Measurements from ENCODE around the gene SCN4A.

Gene SCN4A

DNA sequence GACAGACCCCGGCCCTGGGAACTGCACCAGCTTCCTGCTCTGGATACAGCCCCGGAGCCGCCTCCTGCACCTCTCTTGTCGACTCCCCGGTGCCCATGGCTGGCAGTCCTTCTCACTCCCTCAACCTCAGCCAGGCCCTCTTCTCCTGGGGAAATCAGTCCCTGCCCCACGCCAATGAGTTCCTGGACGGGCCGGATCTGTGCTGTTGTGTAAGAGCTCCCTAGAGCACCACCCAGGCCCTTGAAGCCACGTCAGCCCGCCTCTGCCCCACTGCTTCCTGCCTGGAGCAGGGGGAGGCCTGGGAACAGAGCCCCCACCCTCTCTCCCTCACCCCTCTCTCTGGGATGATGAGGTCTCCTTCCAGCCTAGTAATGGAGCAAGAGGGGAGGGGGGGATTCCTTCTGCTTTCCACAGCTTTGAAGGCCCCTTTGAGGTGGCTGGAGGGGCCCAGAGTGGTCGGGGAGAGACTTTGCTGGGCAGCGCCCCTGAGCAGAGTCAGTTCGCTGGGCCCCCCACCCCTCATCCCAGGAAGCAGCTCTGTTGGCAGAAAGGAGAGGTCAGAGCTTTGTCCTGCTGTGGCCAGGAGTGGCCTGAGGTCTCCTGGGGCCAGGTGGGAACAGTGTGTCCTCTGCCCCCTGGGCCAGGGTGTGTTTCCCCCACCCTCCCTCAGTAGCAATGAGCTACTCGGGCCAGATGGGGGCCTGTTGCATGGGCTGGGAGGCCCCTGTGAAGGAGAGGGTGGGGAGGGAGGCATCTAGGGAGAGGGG, 29.2 kb upstream of the SCN4A start:
- no peak for DNase-seq

DNA sequence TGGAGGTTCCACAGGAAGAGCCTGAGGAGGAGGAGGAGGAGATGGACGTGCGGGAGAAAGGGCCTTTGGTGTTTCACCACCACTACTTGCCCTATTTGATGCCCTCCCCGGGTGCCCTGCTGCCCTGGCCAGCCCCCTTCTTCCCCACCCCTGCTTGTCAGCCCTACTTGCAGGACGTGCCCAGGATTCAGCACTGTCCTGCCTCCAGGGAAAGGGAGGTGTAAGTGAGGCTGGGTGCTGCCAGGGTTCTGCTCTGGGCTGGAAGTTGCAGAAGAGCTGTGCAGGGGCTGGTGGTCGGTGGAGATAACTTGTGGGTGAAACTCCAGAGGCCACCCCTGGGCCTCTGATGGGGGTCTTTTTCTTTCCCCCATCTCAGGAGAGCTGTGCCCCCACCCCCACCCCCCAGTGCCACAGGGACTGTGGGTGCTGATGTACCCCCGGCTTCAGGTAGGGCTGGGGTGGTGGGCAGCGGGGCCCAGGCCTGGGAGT, 28.4 kb upstream of the SCN4A start:
- no peak for DNase-seq

DNA sequence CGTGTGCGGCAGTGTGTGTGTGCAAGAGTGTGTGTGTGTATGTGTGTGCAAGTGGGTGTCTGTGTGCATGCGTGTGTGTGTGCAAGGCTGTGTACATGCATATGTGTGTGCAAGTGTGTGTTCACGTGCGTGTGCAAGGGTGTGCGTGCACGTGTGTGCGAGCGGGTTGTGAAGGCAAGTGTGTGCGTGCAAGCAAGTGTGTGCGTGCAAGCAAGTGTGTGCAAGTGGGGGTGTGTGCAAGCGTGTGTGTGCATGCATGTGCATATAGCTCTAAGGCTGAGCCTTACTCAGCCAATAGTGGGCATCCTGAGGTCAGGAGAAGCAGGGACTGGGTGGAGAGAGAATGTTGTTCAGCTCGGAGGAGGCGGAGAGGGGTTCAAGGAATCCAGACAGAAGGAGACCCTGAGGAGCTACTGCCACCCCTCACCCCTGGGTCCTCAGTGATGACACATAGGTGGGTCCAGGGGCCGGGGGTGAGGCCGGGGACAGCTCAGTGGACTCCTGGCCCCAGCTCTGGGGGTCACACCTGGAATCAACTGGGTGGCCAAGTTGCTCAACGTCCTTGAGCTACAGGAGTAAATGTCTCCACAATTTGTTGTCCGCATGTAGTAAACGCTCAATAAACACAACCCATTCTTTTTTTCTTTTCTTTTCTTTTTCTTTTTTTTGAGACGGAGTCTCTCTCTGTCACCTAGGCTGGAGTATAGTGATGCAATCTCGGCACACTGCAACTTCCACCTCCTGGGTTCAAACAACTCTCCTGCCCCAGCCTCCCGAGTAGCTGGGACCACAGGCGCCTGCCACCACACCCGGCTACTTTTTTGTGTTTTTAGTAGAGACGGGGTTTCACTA, 27.2 kb upstream of the SCN4A start:
- no peak for DNase-seq

DNA sequence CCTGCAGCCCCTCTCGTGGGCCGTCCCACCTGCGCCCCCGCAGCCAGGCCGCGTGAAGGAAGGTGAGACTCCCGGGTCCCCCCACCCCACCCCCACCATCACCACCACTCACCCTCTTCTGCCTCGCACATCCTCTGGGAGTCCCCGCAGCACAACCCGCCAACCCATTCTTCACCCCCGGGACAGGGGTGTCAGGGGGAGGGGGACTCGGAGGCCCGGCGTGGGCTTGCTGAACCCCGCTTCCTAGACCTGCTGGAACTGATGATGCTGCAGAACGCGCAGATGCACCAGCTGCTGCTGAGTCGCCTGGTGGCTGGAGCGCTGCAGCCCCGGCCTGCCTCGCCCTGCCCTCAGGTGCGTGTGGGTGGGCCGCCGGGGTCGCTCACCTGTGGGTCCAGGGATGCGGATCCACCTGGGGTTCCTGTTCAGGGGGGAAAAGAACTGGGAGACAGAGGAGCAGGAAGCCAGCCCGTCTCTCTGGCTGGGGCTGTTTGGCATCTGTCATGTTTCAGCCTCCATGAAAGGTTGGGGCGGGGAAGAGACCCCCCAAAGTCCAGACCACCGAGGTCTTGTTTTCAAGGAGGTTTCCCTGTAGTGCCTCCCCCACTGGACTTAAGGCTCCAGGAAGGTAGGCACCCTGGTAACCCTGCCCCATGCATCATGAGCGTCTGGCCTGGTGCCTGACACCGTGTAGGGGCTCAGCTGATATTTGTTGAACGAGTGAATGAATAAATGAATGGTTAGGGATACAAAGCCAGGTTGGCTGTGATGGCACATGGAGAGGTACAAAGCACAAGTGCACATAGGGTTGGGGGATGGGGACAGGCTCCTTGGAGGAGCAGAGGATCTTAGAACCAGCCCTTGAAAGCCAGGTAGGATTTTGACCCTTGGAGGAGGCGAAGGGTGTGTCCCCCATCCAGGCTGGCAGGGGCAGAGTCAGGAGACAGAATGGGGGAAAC, 26.3 kb upstream of the SCN4A start:
- DNase-seq = no peak

DNA sequence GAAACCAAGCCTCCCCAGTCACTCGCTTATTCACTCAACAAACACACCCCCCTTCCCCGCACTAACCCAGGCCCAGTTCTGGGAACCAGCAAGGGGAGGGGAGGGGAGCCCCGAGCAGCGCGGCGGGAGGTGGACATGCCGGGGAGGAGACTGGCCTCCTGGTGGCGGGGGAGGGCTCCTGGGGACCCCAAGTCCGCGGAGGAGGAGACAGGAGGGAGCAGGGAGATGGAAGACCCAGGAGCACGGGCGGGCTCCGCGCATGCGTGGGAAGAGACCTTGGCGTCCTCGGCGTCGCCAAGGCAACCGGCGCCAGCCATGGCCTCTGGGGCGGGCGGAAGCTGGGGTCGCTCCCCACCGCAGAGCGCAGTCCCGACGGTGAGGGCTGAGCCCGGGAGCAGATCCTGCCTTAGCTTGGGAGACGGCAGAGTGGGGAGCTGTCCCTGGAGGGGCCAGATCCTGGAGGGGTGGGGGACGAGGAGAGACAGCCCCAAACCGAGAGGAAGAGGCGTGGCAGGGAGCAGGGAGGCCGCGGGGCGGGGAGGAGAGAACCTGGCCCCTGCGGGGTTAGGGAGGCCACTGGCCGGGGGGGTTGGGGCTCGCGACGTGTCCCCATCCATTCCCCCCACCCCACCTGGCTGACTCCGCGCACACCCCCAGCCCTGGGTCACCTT, 25.5 kb upstream of the SCN4A start, which contains the start of gene PRR29:
Gene PRR29 (plus strand): TSS at position 302 of the 671 bp plus-strand sequence. CDS start 14 bp downstream, at position 316.
- DNase-seq = peak; percentile 74

DNA sequence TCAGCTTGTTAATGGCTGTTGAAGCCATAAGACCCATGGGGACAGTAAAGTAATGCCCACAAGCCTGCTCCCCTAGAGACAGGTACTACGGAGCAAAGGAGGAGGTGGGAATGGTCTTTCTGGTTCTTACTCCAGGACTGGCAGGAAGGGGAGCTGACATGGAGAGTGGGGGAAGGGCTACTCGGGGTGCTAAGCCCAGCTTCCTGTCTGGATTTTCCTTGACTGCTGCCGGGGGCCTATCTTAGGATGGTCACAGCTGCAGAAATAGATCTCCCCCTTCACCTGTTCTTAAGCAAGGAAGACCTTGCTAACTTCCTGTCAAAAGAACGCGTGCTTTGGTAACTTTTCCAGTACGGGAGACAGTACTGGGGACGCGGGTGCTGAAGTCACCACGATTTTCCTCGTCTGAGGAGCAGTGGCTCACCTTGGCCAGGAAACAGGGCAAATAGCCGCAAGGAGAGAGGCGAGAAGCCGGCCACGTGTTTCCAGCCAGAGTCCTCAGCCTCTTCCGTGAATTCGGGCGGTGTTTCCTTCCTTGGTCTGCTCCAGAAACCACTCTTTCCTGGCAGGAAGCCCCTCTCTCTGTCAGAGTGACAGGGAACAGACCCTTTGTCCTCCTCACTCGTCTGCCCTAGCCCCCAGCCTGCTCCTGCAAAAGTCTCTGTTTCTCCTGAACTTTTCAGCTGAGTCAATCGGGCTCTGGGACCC, 24.8 kb upstream of the SCN4A start:
- no peak for DNase-seq

DNA sequence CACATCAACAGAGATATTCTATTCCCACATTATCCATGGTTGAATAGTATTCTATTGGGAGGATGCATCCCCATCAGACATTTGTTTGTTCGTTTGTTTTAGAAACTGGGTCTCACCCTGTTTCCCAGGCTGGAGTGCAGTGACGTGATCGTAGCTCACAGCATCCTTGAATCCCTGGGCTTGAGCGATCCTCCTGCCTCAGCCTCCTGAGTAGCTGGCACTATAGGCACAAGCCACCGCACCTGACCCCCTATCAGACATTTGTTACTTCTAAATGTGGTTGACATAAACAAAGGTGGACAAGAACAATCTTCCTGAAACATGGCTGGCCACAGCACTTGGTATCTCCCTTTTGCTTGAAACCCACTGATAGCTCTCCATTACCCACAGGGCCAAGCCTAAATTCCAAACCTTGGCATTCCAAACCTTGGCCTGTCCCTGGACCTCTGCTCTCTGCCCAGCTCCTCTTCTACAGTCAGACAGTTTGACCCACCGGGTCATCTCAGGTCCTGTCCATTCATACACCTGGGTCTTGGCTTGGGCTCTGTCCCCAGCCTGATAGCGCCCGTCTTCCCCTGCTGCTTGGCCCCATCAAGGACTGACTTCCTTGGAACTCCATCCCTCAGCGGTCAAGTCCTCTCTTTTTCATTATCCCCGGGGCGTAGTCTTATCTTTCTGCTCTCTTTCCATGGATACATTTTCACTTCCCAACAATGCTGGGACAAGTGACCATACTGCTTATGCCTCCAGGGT, 23.9 kb upstream of the SCN4A start:
- DNase-seq = no peak

DNA sequence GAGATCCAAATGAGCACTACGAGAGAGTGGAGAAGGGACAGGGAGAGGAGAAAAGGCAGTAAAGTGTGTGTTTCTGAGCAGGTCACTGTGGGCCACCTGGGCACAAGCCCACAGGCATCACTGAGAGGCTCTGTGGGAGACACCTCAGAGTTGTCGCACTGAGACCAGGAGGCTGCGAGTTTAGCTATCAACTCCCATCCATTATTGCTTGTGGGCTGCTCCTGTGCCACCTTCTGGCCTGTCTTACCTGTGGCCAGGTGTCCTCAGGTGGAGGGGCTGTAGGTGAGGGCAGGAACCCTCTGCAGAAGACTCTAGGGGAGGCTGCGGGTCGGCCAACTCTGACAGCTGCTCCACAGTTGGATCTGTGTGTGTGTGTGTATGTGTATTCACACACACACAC, 22.9 kb upstream of the SCN4A start:
- no peak for DNase-seq

DNA sequence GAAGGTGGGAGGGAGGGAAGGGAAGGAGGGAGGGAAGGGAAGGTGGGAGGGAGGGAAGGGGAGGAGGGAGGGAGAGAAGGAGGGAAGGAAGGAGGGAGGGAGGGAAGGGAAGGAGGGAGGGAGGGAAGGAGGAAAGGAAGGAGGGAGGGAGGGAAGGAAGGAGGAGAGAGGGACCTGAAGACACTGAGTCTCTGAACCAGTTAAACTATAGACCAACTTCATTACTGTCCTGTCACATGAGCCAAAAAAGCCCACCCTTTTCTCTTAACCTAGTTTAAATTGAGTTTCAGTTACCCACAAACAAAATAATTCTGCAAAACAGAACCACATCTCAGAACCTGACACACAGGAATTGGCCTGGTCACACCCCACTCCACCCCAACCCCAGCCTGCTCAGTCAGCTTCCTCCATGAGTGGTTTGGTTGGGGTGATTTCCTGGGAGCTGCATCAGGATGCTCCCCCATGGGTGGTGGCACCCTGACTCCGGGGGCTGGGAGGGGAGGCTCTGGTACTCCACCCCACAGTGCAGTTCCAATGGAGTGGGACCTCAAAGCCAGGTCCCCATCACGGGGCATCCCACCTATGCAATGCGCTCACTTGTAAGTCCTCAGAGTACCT, 20.8 kb upstream of the SCN4A start:
- DNase-seq = no peak

DNA sequence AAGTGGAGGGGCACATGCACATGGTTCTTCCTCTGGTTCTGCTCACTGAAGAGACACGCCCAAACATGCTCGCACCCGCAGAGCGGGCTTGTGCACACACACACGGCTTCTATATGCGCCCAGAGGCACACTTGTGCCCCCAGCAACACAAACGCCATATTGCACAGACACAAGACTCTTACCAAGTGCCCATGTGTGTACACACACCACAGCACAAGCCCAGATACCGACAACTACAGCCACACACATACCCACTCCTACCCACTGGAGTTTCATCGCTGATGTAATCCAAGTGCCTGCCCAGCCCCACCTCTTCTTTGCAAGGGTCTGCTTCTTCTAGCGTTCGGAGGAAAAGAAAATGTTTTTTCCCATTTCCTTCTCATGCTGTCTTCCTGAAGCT, 18.9 kb upstream of the SCN4A start:
- DNase-seq = no peak

DNA sequence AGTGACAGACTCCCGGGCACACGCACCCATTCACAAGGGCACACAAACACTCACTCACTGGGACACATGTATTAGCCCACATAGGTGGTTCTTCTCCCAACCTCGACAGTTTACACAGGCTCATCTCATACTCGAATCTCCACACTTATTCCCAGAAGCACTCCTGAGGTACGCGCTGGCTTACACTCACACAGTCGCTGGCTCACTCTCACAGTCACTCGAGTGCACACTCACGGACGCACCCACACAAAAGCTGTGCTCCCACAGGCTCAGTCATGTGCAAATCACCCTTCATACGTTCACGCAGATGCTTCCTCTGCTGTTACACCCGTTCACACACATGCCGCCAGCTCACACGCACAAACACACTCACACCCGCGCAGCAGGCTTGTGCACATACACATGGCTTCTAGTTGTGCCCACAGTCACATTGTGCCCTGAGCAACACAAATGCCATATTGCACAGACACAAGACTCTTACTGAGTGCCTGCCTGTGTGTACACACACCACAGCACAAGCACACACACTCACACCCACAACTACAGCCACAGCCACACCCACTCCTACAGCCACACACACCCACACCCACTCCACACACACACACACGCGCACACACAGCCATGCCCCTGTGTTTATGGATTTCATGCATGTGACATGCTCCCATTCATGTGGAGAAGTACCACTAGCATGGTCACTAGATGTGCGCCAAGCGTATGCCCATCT, 17.1 kb upstream of the SCN4A start:
- no peak for DNase-seq

DNA sequence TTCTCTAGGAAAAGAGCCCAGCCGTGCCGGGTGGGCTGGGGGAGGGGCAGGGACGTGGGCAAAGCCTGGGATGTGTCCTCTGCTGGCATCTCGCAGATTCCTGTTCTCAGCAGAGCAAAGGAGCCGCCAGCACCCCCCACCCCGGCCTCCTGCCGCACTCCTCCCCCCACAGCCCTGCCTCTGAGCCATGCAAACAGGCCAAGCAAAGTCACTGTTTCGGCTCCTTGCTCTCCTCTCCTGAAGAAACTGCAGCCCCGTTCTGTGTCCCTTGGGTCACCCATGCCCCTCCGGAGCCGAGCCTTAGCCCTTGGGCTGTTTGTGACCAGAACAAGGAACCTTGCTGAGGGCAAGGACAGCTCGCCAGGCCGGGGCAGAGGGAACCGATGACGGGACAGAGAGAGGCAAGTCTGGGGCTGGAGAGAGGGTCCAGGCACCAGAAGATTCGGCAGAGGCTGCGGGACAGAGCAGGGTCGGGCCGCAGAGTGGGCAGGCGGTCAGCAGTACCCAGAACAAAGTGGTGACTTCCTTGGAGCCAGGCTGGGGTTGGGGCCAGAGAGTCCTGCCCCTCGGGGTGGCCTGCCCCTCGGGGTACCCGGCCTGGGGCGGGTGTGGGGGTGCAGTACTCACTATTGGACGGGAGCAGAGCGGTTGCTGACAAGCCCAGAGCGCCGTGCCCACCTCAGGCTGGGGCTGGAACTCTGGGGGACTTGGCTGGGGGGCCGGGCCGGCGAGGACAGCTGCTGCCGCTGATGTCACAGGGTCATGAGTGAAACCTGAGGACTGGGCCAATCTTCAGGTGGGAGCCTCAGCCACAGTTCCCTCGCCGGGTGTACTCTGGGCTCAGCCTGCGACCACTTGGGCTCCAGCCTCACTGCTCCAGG, 16.3 kb upstream of the SCN4A start:
- no peak for DNase-seq

DNA sequence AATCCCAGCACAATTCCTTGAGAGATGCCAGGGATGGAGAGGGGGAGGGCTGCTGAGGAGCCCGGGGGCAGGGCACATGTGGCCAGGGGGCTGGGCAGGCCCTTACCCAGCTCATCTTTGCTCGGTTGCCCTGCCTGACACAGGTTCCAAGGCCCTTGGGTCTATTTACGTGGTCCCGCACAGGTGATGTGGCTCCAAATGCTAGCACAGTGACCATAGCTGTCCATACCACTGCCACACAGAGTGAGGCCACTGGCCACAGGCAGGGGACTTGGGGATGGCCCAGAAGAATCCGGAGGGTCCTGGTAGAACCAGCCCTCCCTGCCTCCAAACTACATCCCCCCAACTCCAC, 15.4 kb upstream of the SCN4A start:
- DNase-seq = no peak

DNA sequence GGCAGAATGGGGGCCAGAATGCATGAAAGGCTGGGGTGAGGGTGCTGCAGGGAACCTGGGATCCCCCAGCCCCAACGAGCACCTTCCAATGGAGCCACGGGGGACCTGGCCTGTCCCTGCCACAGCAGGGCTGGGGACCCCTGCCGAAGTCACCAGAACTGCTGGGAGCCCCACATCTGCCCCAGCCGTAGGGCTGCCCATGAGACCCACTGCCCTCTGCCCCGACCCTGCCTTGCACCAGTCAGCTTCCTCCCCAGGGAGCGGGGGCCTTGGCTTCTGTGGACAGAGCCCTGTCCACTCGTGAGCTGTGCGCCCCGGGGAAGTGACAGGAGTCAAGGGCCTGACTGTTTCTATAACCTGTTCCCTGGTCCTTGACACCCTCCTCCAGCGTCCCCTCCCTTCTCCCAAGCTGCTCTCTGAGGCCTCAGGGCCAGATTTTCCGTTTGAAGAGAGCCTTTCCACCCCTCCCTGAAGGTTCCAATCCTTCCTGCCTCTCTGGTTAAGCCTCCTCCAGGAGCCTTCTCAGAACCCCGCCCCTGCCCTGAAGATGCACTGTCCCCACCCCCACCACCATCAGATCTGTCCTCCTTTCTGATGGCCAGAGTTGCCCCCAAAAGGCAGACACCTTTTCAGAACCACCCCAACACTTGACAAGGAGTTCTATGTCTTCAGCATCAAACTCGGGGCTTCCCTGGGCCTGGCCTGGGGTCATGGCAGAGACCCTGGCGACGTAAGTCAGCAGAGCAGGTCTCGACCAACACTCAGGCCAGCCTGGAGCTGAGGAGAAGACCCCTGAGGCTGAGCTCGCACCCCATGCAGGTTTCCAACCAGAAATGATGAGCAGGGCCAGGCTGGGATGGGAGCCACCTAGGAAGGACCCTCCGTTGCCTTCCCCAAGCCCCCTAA, 14.8 kb upstream of the SCN4A start:
- no peak for DNase-seq

DNA sequence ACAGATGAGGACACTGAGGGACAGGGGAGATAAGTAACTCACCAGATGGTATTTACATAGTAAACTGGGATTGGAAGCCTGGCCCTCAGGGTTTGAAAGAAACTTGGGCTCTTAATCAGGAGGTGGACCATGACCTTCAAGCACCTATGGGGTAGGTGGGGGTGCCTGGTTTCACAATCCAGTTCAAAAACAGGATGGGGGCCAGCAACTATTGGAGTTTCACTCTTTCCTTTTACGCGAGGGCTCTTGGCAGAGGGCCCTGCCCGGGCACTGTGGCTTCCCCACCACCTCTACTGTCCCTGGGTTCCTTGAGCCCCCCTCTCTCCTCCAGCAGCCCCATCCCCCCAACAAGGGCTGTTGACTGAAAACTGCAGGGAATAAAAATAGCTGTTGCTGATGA, 14.1 kb upstream of the SCN4A start:
- DNase-seq = no peak

DNA sequence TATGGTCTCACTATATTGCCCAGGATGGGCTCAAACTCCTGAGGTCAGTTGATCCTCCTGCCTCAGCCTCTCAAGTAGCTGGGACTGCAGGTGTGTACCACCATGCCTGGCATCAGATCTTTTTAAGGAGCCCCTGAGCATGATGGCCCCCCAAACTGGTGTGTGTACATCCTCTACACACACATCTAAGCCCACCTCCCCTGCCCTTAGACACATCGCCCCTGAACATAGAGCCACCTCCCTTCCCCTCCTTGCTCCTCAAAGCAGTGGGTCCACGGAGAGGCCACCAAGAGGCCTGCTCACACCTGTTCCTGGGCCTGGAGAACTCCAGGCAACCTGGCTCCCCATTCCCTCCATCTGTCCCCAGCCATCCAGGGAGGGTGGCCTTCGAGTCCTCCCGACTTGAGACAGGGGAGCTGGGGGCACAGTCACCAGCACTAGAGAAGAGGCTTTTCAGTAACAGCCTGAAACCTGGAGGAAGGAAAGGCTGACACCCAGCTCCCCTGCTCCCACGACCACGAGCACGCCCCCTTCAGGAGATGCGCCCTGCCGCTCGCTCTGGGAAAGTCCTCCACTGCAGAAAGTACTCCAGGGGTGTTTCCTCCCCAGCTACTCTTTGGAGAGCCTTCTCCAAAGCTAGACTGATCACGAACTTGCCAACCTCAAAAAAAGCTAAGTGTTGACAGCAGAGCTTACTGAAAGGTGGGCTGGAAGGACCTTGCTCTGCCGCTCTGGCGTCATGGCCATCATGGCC, 12.8 kb upstream of the SCN4A start:
- no peak for DNase-seq
